HAP-1 (cell line): ENCODE measurements around the gene SAMD9.
A peak's percentile ranks its signal among the peaks of the same experiment; 100 is the strongest.
"Not testable (repeated sequence)": the region's sequence is repeated elsewhere in the genome, so short reads cannot be mapped to it uniquely, and the experiment has no call there.

ENCODE experiments used
- DNase-seq, 2 experiments: peaks; one replicate each; pipeline ENCODE4 v3.0.0-alpha.2; 2016 to 2020; ENCODE audit warnings: low spot score in 2 of 2
- H3K27me3 ChIP-seq: fragments of 250-450 bp; sonication (Bioruptor Pico); 2 replicates; pipeline ENCODE4 v1.5.1; 2020; ENCODE audit warnings: low read depth, mild to moderate bottlenecking, moderate library complexity
- H3K36me3 ChIP-seq: fragments of 250-450 bp; sonication (Bioruptor Pico); replicated peaks from 2 replicates; pipeline ENCODE4 v1.5.1; 2020; ENCODE audit warnings: mild to moderate bottlenecking
- H3K4me1 ChIP-seq: fragments of 250-450 bp; sonication (Bioruptor Pico); 2 replicates; pipeline ENCODE4 v1.5.1; 2020; ENCODE audit warnings: mild to moderate bottlenecking
- H3K4me3 ChIP-seq: fragments of 250-450 bp; sonication (Bioruptor Pico); 2 replicates; pipeline ENCODE4 v1.5.1; 2020; ENCODE audit warnings: mild to moderate bottlenecking, moderate library complexity
- H3K9me3 ChIP-seq: fragments of 250-450 bp; sonication (Bioruptor Pico); 2 replicates; pipeline ENCODE4 v1.5.1; 2020; ENCODE audit warnings: mild to moderate bottlenecking, moderate library complexity
- in situ Hi-C: fragments of 300-500 bp; cut with MboI; formaldehyde crosslinking; loops from 3 replicates; pipeline ENCODE4 v1.14.3; 2020; ENCODE audit warnings: low sequenced_read_pairs, inconsistent platforms, mixed read lengths

SAMD9 gene

GRCh38 chr7:93092757-93093370, 24.9 kb downstream of the SAMD9 start:
- no peak for DNase-seq
- H3K4me3 ChIP-seq = no peak overlapping the region
- in situ Hi-C loops = no loop called here

DNA sequence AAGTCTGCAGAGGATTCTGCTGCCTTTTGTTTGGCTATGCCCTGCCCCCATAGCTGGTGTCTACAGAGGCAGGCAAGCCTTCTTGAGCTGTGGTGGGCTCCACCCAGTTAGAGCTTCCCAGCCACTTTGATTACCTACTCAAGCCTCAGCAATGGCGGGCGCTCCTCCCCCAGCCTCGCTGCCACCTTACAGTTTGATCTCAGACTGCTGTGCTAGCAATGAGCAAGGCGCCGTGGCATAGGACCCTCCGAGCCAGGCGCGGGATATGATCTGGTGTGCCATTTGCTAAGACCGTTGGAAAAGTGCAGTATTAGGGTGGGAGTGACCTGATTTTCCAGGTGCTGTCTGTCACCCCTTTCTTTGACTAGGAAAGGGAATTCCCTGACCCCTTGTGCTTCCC, 44.4 kb downstream of the SAMD9 start:
- H3K36me3 ChIP-seq, in situ Hi-C loops, H3K9me3 ChIP-seq, H3K4me1 ChIP-seq, H3K27me3 ChIP-seq, H3K4me3 ChIP-seq, DNase-seq: not testable (repeated sequence)

More at GRCh38 chr7:93092757-93093370, 24.9 kb downstream of the SAMD9 start:
- Histone ChIP-seq H3K4me1 (no peaks in the 10 kb centered on the region), H3K27me3 (0 out of 2 replicates have a peak, but pooled peaks cover 4% of the 10 kb centered on the region), H3K36me3 (no peaks in the 10 kb centered on the region), H3K9me3 (no peaks in the 10 kb centered on the region)

DNA sequence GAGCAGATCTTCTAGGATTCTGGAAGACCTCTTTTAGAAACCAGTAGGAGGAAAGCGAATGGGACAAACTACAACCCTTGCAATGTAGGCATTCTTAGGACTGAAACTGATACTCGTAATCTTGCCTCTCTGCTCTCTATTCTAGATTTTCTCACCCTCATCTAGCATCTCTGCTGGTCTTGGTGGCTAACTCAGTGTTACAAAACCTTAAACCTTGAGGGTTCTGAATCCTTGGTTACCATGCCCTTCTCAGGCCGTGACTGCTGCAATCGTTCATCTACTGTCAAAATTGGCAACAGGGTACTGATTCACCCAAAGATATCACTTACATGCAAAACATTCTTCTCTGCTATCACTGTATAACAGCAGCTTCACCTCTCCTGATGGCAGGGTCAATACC, 55.2 kb downstream of the SAMD9 start:
- in situ Hi-C loops = no loop called here
- no peak for DNase-seq
- H3K4me3 ChIP-seq = no peak overlapping the region

DNA sequence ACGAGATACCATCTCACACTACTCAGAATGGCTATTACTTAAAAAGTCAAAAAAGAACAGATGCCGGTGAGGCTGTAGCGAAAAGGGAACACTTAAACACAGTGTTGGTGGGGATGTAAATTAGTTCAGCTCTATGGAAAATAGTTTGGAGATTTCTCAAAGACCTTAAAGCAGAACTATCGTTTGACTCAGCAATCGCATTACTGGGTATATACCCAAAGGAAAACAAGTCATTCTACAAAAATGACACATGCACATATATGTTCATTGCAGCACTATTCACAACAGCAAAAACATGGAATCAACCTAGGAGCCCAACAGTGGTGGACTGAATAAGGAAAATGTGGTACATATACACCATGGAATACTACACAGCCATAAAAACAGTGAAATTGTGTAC, 56.9 kb downstream of the SAMD9 start:
- H3K9me3 ChIP-seq = no peaks in the 10 kb centered on the region
- H3K4me3 ChIP-seq = no peak overlapping the region
- in situ Hi-C loops = no loop called here
- no peaks in the 10 kb centered on the region for H3K36me3 ChIP-seq
- no peak for DNase-seq
- H3K27me3 ChIP-seq = peaks cover 10% of the 10 kb centered on the region
- no peaks in the 10 kb centered on the region for H3K4me1 ChIP-seq

More for the DNA sequence above, 55.2 kb downstream of the SAMD9 start:
- Histone ChIP-seq H3K4me1 (no peaks in the 10 kb centered on the region), H3K36me3 (no peaks in the 10 kb centered on the region), H3K27me3 (peaks cover 10% of the 10 kb centered on the region), H3K9me3 (no peaks in the 10 kb centered on the region)

- no peak overlapping the region for H3K4me3 ChIP-seq
- no peaks in the 10 kb centered on the region for H3K36me3 ChIP-seq
- no peaks in the 10 kb centered on the region for H3K4me1 ChIP-seq
- no peak for DNase-seq
- no peaks in the 10 kb centered on the region for H3K9me3 ChIP-seq
- in situ Hi-C loops = no loop called here
- peaks cover 10% of the 10 kb centered on the region for H3K27me3 ChIP-seq
Measured at GRCh38 chr7:93060025-93060424, 57.8 kb downstream of the SAMD9 start.

DNA sequence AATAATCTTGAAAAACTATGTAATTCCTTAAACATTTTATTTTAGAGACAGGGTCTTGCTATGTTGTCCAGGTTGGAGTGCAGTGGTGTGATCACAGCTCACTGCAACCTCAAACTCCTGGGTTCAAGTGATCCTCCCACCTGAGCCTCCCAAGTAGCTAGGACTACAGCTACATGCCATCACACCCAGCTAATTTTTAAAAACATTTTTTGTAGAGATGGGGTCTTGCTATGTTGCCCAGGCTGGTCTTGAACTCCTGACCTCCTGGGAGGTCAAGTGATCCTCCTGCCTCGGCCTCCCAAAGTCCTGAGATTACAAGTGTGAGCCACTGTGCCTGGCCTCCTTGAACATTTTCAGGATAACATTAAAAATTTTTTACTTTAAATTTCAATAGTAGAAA, 61.2 kb downstream of the SAMD9 start:
- H3K36me3 ChIP-seq, H3K9me3 ChIP-seq, in situ Hi-C loops, H3K4me3 ChIP-seq, DNase-seq, H3K4me1 ChIP-seq: not testable (repeated sequence)
- H3K27me3 ChIP-seq = peaks cover 23% of the 10 kb centered on the region

DNA sequence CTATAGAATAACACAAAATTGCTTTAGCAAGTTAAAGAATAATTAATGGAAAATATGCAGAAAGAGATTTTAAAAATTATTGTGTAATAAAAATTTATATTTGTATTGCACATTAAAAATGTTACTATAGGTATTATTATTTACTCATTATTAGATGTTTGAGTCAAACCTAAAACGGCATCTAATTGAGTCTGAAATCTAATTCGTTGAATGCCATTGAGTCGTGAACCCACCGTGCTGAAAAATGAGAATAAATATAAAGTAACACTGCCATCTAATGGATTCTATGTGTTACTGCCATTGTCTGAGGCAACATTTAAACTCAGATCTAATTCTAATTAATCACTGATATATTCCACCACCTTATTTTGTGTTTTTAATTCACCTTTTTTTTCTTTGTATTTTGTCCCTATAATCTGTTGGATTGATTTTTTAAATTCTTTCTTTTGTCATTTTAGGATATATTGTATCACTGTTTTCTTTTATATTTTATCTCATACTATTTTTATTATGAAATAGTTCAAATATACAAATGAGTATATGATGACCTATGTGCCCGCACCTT, 62.2 kb downstream of the SAMD9 start:
- in situ Hi-C loops = no loop called here
- DNase-seq = peak in 1 of 2 experiments; percentile 65
- H3K4me1 ChIP-seq = no peaks in the 10 kb centered on the region

DNA sequence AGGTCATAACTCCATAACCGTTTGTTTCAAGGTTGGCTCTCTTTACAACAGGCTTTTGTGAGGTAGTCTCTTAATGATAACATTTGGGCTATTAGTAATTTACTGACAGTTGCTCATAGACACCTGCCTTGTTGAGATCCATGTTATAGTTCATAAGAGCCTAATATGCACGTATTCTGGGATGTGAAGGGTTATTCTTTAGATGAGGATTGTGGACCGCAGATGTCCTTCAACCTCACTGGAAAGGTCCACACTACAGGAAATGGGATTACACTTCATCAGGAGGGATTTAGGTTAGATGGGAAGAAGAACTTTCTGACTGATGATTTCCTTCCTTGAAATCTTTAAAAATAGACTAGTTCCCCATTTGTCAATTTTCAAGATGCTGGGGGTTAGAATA, 62.8 kb downstream of the SAMD9 start:
- Histone ChIP-seq H3K4me3 (no peak overlapping the region), H3K27me3 (peaks cover 20% of the 10 kb centered on the region; the same call in 1 of the 2 replicates), H3K4me1 (no peaks in the 10 kb centered on the region), H3K36me3 (no peaks in the 10 kb centered on the region), H3K9me3 (no peaks in the 10 kb centered on the region)
- in situ Hi-C loops = loop anchor here (5.0 kb wide), 1 partner anchor 433 kb away; no protein-coding TSS in a partner anchor
- DNase-seq = no peak

More for the DNA sequence above, 62.2 kb downstream of the SAMD9 start:
- H3K4me3 ChIP-seq = no peak overlapping the region
- H3K36me3 ChIP-seq = no peaks in the 10 kb centered on the region
- peaks cover 21% of the 10 kb centered on the region; the same call in 1 of the 2 replicates for H3K27me3 ChIP-seq
- no peaks in the 10 kb centered on the region for H3K9me3 ChIP-seq

- no peak for DNase-seq
- no peaks in the 10 kb centered on the region for H3K4me1 ChIP-seq
- in situ Hi-C loops = loop anchor here (5.0 kb wide), 1 partner anchor 432 kb away; no protein-coding TSS in a partner anchor
- peaks cover 20% of the 10 kb centered on the region for H3K27me3 ChIP-seq
- H3K4me3 ChIP-seq = no peak overlapping the region
- H3K36me3 ChIP-seq = no peaks in the 10 kb centered on the region
- H3K9me3 ChIP-seq = no peaks in the 10 kb centered on the region
Measured at GRCh38 chr7:93053949-93054943, 63.5 kb downstream of the SAMD9 start.

DNA sequence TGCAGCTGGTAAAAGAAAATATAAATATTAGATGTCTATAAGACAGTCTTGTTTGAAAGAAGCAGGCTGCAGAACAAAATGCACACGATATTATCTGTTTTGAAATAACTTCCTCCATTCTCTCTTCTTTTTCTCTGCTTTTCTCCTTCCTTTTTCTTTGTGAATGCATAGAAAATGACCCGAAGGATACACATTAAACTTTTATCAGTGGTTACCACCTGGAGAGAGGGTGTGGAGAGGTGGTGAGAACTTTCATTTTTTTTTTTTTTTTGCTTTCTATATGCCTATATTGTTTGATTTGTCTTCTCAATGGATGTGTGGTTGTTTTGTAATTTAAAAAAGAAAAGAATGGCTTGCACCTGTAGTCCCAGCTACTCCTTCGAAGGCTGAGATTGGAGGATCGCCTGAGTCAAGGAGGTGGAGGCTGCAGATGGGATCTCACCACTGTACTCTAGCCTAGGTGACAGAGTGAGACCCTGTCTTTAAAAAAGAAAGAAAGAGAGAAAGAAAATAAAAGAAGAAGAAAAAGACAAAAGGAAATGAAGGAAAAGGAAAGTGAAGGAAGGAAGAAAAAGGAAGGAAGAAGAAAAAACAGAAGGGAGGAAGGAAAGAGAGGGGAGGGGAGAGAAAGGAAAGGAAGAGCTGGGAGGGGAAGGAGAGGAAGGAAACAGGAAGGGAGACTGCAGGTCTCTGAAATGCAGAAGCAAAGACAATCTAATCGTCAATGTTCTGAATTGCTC, 64.4 kb downstream of the SAMD9 start:
- Histone ChIP-seq H3K27me3 (peaks cover 19% of the 10 kb centered on the region), H3K36me3 (no peaks in the 10 kb centered on the region), H3K9me3 (no peaks in the 10 kb centered on the region), H3K4me1 (no peaks in the 10 kb centered on the region), H3K4me3 (no peak overlapping the region)
- in situ Hi-C loops = loop anchor here (5.0 kb wide), 1 partner anchor 431 kb away; no protein-coding TSS in a partner anchor
- no peak for DNase-seq

- no peaks in the 10 kb centered on the region for H3K36me3 ChIP-seq
- in situ Hi-C loops = loop anchor here (5.0 kb wide), 1 partner anchor 429 kb away; no protein-coding TSS in a partner anchor
- no peaks in the 10 kb centered on the region for H3K4me1 ChIP-seq
- H3K4me3 ChIP-seq = no peak overlapping the region
- H3K9me3 ChIP-seq = no peaks in the 10 kb centered on the region
- DNase-seq = no peak
- peaks cover 17% of the 10 kb centered on the region for H3K27me3 ChIP-seq
Measured at GRCh38 chr7:93051660-93052059, 66.1 kb downstream of the SAMD9 start.
